GM18909 (cell line): Measurements from ENCODE around the gene TRUB2.

ENCODE experiments used
- ATAC-seq: cut with Tn5 transposase; IDR thresholded peaks from one replicate; pipeline ENCODE4 v1.9.1; 2021; ENCODE audit warnings: mild to moderate bottlenecking; ENCODE audit not compliant: unreplicated experiment, poor library complexity

Gene TRUB2

GRCh38 chr9:128275198-128276007 is 46.8 kb downstream of the TRUB2 start, which contains the start of gene GOLGA2:
GOLGA2 (minus strand) TSS chr9:128276007; CDS start chr9:128275976, 31 bp downstream.
- peak; percentile 51 for ATAC-seq

- ATAC-seq, result no peak
Measured at GRCh38 chr9:128274245-128274644, 48.0 kb downstream of the TRUB2 start.

GRCh38 chr9:128271512-128271911 is 50.7 kb downstream of the TRUB2 start:
- no peak for ATAC-seq

- no peak for ATAC-seq
Measured at GRCh38 chr9:128271112-128271511, 51.1 kb downstream of the TRUB2 start.

GRCh38 chr9:128266868-128267590 is 55.2 kb downstream of the TRUB2 start:
- ATAC-seq, result no peak

- no peak for ATAC-seq
Measured at GRCh38 chr9:128265348-128265847, 56.8 kb downstream of the TRUB2 start.

GRCh38 chr9:128262687-128263086 is 59.6 kb downstream of the TRUB2 start:
- no peak for ATAC-seq

- no peak for ATAC-seq
Measured at GRCh38 chr9:128260340-128260739, 61.9 kb downstream of the TRUB2 start.

- no peak for ATAC-seq
Measured at GRCh38 chr9:128259156-128259555, 63.1 kb downstream of the TRUB2 start.

GRCh38 chr9:128258326-128258725 is 63.9 kb downstream of the TRUB2 start:
- no peak for ATAC-seq

- ATAC-seq, result no peak
Measured at GRCh38 chr9:128257907-128258306, 64.3 kb downstream of the TRUB2 start.

GRCh38 chr9:128257086-128257825 is 65.0 kb downstream of the TRUB2 start:
- ATAC-seq, result no peak
